ENCODE data around the gene AZU1. TPM values are rescaled to one million over a fixed set of nuclear protein-coding genes. Genes with fewer than 3 reads are reported as not detected.

AZU1 gene
- total RNA-seq, 1 donor from 2014 or later = 1.3 TPM

DNA sequence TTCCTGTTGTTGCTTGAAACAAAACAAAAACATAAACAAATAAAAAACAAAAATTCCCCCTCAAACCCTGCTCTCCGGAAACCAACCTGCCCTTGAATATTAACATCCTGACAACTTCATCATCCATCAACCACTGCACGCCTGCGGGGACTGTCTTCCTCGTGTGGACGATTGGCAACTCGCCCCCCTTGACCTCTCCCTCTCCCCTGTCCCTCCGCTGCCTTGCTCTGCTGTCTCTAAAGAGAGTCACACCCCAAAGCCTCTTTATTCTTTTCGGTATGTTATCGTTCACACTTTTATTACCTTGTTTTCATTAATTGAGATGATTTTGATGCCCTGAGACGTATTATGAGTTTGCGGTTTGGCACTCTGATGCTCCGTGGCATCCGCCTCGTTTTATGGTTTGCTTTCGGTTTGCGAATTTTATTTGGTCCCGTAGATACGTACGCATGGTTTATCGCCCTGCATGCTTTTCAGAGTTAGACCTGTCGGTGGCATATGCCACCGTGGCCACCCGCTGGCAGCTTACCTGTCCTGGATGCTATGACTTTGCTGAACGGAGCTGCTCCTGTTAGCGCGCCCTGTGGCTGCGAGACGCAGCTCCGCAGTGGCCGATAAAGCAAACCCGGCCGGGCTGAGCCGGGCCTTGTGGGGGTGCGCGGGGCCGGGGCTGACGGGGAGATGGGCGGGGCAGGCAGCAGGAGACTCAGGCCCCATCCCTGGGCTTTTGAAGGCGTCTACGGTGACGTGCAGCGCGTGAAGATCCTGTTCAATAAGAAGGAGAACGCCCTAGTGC is 19.8 kb upstream of the AZU1 start:
- DNase-seq (no peak), ATAC-seq (ENCODE audit: low read depth) (no peak)
- Mint-ChIP-seq H3K4me1 (no peaks in the 10 kb centered on the region), H3K9me3 (no peaks in the 10 kb centered on the region), H3K27me3 (no peaks in the 10 kb centered on the region), H3K36me3 (ENCODE audit: low read depth) (peaks cover 64% of the 10 kb centered on the region), H3K27ac (peak overlapping the region; percentile 1), H3K4me3 (no peak overlapping the region)
- CTCF ChIA-PET = no interaction called here
- TF ChIP-seq CTCF (IDR thresholded peaks at IDR 0.05) = no peak
- POLR2A ChIA-PET = interaction anchor here (0.5 to 1.4 kb wide), 3 partner anchors 9 to 240 kb away, joined by 3 to 5 read pairs (median 3); no protein-coding TSS in a partner anchor
- intact Hi-C loops (cut with micrococcal nuclease) = no loop called here

DNA sequence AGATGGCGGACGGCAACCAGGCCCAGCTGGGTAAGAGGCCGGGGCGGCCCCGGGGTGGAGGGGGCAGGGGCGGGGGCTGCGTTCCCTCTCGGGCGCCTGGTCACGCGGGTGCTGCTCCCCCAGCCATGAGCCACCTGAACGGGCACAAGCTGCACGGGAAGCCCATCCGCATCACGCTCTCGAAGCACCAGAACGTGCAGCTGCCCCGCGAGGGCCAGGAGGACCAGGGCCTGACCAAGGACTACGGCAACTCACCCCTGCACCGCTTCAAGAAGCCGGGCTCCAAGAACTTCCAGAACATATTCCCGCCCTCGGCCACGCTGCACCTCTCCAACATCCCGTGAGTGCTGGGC is 19.2 kb upstream of the AZU1 start:
- peaks cover 63% of the 10 kb centered on the region for H3K36me3 Mint-ChIP-seq (ENCODE audit: low read depth)
- POLR2A ChIA-PET = interaction anchor here (0.6 to 1.4 kb wide), 2 partner anchors 9 to 108 kb away, joined by 3 to 5 read pairs; no protein-coding TSS in a partner anchor
- no peak overlapping the region for H3K4me3 Mint-ChIP-seq
- H3K4me1 Mint-ChIP-seq = no peaks in the 10 kb centered on the region
- no peaks in the 10 kb centered on the region for H3K9me3 Mint-ChIP-seq
- TF ChIP-seq CTCF (IDR thresholded peaks at IDR 0.05) = no peak
- CTCF ChIA-PET = no interaction called here
- H3K27me3 Mint-ChIP-seq = no peaks in the 10 kb centered on the region
- ATAC-seq (ENCODE audit: low read depth) = no peak
- no peak for DNase-seq
- intact Hi-C loops (cut with micrococcal nuclease) = no loop called here
- no peak overlapping the region for H3K27ac Mint-ChIP-seq

- Mint-ChIP-seq H3K9me3 (no peaks in the 10 kb centered on the region), H3K36me3 (ENCODE audit: low read depth) (peaks cover 59% of the 10 kb centered on the region), H3K4me1 (no peaks in the 10 kb centered on the region), H3K27ac (no peak overlapping the region), H3K27me3 (no peaks in the 10 kb centered on the region), H3K4me3 (no peak overlapping the region)
- CTCF ChIA-PET = no interaction called here
- TF ChIP-seq CTCF (IDR thresholded peaks at IDR 0.05) = no peak
- POLR2A ChIA-PET = no interaction called here
- DNase-seq (no peak), ATAC-seq (ENCODE audit: low read depth) (no peak)
- intact Hi-C loops (cut with micrococcal nuclease) = no loop called here
Measured at GRCh38 chr19:810077-810855, 17.4 kb upstream of the AZU1 start.

DNA sequence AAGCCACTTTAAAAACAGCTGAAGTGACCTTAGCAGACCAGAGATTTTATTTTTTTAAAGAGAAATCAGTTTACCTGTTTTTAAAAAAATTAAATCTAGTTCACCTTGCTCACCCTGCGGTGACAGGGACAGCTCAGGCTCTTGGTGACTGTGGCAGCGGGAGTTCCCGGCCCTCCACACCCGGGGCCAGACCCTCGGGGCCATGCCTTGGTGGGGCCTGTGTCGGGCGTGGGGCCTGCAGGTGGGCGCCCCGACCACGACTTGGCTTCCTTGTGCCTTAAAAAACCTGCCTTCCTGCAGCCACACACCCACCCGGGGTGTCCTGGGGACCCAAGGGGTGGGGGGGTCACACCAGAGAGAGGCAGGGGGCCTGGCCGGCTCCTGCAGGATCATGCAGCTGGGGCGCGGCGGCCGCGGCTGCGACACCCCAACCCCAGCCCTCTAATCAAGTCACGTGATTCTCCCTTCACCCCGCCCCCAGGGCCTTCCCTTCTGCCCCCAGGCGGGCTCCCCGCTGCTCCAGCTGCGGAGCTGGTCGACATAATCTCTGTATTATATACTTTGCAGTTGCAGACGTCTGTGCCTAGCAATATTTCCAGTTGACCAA is 16.7 kb upstream of the AZU1 start:
- intact Hi-C loops (cut with micrococcal nuclease) = no loop called here
- Mint-ChIP-seq H3K4me1 (no peaks in the 10 kb centered on the region), H3K36me3 (ENCODE audit: low read depth) (peaks cover 60% of the 10 kb centered on the region), H3K27me3 (no peaks in the 10 kb centered on the region), H3K9me3 (no peaks in the 10 kb centered on the region), H3K4me3 (no peak overlapping the region), H3K27ac (no peak overlapping the region)
- no peak for TF ChIP-seq CTCF (IDR thresholded peaks at IDR 0.05)
- ATAC-seq (ENCODE audit: low read depth) = no peak
- DNase-seq = no peak
- POLR2A ChIA-PET = no interaction called here
- CTCF ChIA-PET = no interaction called here

- CTCF ChIA-PET = no interaction called here
- DNase-seq (no peak), ATAC-seq (ENCODE audit: low read depth) (no peak)
- Mint-ChIP-seq H3K9me3 (peaks cover 2% of the 10 kb centered on the region), H3K27ac (no peak overlapping the region), H3K36me3 (ENCODE audit: low read depth) (peaks cover 62% of the 10 kb centered on the region), H3K27me3 (no peaks in the 10 kb centered on the region), H3K4me1 (no peaks in the 10 kb centered on the region), H3K4me3 (no peak overlapping the region)
- no peak for TF ChIP-seq CTCF (IDR thresholded peaks at IDR 0.05)
- POLR2A ChIA-PET = no interaction called here
- intact Hi-C loops (cut with micrococcal nuclease) = no loop called here
Measured at GRCh38 chr19:811506-812048, 16.1 kb upstream of the AZU1 start.
